ENCODE measurements around the gene NKX2-1.

DNA sequence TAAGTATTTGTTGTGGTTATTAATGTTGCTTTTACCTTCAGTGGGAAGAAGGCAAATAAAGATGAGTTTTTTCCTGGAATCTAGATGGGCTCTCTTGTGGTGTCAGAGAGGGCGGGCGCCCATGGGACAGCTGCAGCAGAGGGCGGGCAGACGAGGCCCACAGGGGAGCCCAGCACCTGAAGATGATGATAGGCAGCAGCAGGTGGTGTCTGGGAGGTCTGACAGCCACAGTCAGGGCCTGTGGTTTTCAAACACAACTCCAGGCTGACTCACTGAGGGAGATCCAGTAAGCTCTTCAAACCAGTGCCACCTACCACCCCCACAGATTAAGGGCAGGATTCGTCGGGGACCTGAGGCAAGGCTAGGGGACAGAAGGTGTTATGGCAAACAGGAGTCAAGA lies 42.8 kb downstream of the NKX2-1 start:
- TF ChIP-seq, protein P1, sequence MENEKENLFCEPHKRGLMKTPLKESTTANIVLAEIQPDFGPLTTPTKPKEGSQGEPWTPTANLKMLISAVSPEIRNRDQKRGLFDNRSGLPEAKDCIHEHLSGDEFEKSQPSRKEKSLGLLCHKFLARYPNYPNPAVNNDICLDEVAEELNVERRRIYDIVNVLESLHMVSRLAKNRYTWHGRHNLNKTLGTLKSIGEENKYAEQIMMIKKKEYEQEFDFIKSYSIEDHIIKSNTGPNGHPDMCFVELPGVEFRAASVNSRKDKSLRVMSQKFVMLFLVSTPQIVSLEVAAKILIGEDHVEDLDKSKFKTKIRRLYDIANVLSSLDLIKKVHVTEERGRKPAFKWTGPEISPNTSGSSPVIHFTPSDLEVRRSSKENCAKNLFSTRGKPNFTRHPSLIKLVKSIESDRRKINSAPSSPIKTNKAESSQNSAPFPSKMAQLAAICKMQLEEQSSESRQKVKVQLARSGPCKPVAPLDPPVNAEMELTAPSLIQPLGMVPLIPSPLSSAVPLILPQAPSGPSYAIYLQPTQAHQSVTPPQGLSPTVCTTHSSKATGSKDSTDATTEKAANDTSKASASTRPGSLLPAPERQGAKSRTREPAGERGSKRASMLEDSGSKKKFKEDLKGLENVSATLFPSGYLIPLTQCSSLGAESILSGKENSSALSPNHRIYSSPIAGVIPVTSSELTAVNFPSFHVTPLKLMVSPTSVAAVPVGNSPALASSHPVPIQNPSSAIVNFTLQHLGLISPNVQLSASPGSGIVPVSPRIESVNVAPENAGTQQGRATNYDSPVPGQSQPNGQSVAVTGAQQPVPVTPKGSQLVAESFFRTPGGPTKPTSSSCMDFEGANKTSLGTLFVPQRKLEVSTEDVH (IDR thresholded peaks at IDR 0.05; ENCODE audit: low read depth, partially characterized antibody), result no peak
- TF ChIP-seq, protein P2, sequence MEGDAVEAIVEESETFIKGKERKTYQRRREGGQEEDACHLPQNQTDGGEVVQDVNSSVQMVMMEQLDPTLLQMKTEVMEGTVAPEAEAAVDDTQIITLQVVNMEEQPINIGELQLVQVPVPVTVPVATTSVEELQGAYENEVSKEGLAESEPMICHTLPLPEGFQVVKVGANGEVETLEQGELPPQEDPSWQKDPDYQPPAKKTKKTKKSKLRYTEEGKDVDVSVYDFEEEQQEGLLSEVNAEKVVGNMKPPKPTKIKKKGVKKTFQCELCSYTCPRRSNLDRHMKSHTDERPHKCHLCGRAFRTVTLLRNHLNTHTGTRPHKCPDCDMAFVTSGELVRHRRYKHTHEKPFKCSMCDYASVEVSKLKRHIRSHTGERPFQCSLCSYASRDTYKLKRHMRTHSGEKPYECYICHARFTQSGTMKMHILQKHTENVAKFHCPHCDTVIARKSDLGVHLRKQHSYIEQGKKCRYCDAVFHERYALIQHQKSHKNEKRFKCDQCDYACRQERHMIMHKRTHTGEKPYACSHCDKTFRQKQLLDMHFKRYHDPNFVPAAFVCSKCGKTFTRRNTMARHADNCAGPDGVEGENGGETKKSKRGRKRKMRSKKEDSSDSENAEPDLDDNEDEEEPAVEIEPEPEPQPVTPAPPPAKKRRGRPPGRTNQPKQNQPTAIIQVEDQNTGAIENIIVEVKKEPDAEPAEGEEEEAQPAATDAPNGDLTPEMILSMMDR (IDR thresholded peaks at IDR 0.05 in 2 of 3, conservative IDR thresholded peaks at IDR 0.05 in 1 of 3; ENCODE audit: control insufficient read depth in 2 of 3, extremely low read depth in 1 of 3, insufficient read depth in 1 of 3, low read depth in 3 of 3, low read length in 3 of 3), result no peak
- no peak for TF ChIP-seq RAD21 (IDR thresholded peaks at IDR 0.05; ENCODE audit: insufficient read depth, low read depth, low read length)
- TF ChIP-seq CBFB (IDR thresholded peaks at IDR 0.05; ENCODE audit: low read depth), result no peak
- no peak for TF ChIP-seq TAF1 (IDR thresholded peaks at IDR 0.05; ENCODE audit: borderline replicate concordance, low read depth, low read length)

Measured in GM12878 (cell line).